HUES6 (cell line): ENCODE measurements around the gene HIF3A.
"Not testable (repeated sequence)": the region's sequence is repeated elsewhere in the genome, so short reads cannot be mapped to it uniquely, and the experiment has no call there.

Experiments
- H3K27ac ChIP-seq: 2 replicates; pipeline ENCODE4 v1.7.0; 2013; ENCODE audit warnings: low read depth, mild to moderate bottlenecking, low read length, inconsistent platforms
- H3K27me3 ChIP-seq: 2 replicates; pipeline ENCODE4 v1.6.1; 2013; ENCODE audit warnings: low read length; ENCODE audit not compliant: control insufficient read depth, insufficient read depth
- H3K36me3 ChIP-seq: 2 replicates; pipeline ENCODE4 v1.6.1; 2013; ENCODE audit warnings: low read length; ENCODE audit not compliant: control insufficient read depth, insufficient read depth
- H3K4me1 ChIP-seq: 2 replicates; pipeline ENCODE4 v1.6.1; 2013; ENCODE audit warnings: low read length; ENCODE audit not compliant: control insufficient read depth, insufficient read depth
- H3K4me3 ChIP-seq: 2 replicates; pipeline ENCODE4 v1.5.1; 2013; ENCODE audit warnings: low read depth, low read length
- H3K9ac ChIP-seq: one replicate; pipeline ENCODE4 v1.6.1; 2013; ENCODE audit warnings: mild to moderate bottlenecking, low read length
- H3K9me3 ChIP-seq: 2 replicates; pipeline ENCODE4 v1.6.1; 2013; ENCODE audit warnings: low read depth, low read length; ENCODE audit not compliant: control insufficient read depth, insufficient read depth

The HIF3A gene

GRCh38 chr19:46270521-46271256 lies 26.2 kb upstream of the HIF3A start:
- H3K36me3 ChIP-seq, result no peaks in the 10 kb centered on the region; the same call in 1 of the 2 replicates
- peak overlapping the region; percentile 38 for H3K9ac ChIP-seq
- peak overlapping the region; percentile 25; the same call in 1 of the 2 replicates for H3K4me3 ChIP-seq
- H3K4me1 ChIP-seq, result peaks cover 17% of the 10 kb centered on the region
- no peak overlapping the region; the same call in 1 of the 2 replicates for H3K27ac ChIP-seq
- H3K27me3 ChIP-seq, result no peaks in the 10 kb centered on the region
- H3K9me3 ChIP-seq, result no peaks in the 10 kb centered on the region

GRCh38 chr19:46271481-46272197 lies 25.2 kb upstream of the HIF3A start:
- no peak overlapping the region for H3K4me3 ChIP-seq
- no peak overlapping the region for H3K9ac ChIP-seq
- no peaks in the 10 kb centered on the region for H3K9me3 ChIP-seq
- H3K27ac ChIP-seq, result no peak overlapping the region
- no peaks in the 10 kb centered on the region for H3K27me3 ChIP-seq
- H3K36me3 ChIP-seq, result no peaks in the 10 kb centered on the region; the same call in 1 of the 2 replicates
- peaks cover 17% of the 10 kb centered on the region for H3K4me1 ChIP-seq

GRCh38 chr19:46273931-46274330 lies 22.9 kb upstream of the HIF3A start:
- not testable (repeated sequence) for H3K4me3 ChIP-seq, H3K9me3 ChIP-seq, H3K27me3 ChIP-seq, H3K9ac ChIP-seq, H3K36me3 ChIP-seq, H3K27ac ChIP-seq
- H3K4me1 ChIP-seq, result peaks cover 23% of the 10 kb centered on the region

DNA sequence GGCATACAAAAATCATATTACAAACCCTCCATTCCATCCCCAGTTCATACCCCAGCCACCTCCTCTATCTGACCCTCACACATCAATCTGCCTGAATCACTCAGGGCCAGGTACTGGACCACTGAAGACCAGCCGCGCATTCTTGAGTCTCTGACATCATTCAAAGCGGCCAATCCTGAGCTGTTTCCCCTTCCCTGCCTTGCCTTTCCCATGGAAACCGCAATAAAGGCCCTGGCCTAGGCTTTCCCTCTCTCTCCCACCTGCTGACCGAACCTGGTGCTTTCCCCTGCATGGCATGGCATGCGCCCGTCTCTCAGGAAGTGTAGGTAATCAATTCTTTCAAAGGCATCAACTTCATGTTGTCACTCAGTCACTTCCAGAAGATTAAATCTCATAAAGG lies 17.7 kb upstream of the HIF3A start:
- no peak overlapping the region for H3K9ac ChIP-seq
- H3K4me1 ChIP-seq, result peaks cover 10% of the 10 kb centered on the region; the same call in 1 of the 2 replicates
- H3K27ac ChIP-seq, result no peak overlapping the region

DNA sequence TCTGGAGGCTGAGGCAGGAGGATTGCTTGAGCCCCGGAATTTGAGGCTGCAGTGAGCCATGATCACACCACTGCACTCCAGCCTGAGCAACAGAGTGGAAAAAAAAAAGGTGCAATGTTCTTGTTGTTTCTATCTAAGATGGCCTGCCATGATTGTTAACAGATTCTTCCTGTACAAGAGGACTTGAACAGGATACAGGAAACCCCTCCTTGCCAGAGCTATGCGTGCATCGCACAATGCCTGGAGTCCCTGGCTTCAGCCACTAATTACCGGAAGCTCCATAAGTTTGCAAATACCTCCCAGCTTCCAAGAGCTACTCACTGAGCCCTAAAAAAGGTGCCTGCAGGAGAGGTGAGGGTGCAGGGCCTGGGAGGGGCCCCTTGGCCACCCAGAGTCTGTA lies 13.1 kb upstream of the HIF3A start:
- H3K9ac ChIP-seq, result no peak overlapping the region
- H3K4me1 ChIP-seq, result peaks cover 6% of the 10 kb centered on the region; the same call in 1 of the 2 replicates
- no peaks in the 10 kb centered on the region for H3K27me3 ChIP-seq
- no peaks in the 10 kb centered on the region for H3K9me3 ChIP-seq
- no peak overlapping the region for H3K27ac ChIP-seq
- no peak overlapping the region for H3K4me3 ChIP-seq
- H3K36me3 ChIP-seq, result no peaks in the 10 kb centered on the region

More for the DNA sequence above, 17.7 kb upstream of the HIF3A start:
- H3K27me3 ChIP-seq, result no peaks in the 10 kb centered on the region
- H3K36me3 ChIP-seq, result no peaks in the 10 kb centered on the region
- H3K4me3 ChIP-seq, result no peak overlapping the region
- H3K9me3 ChIP-seq, result no peaks in the 10 kb centered on the region

DNA sequence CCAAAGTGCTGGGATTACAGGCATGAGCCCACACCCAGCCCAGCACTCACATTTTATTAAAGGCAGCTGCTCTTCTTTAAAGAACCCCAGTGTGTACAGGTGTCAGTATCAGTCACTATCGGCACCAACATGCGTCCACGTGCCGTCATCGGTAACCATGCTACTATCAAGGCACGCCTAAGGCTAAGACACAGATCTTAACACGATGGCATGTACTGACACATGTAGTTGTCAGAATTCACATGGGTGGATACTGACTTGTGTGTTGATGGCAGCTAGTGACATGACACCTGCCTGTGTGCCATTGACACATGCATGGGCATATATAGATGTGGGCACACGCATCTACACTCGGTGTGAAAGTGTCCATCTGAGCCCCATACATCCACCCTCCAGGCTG lies 12.2 kb upstream of the HIF3A start:
- Histone ChIP-seq H3K27ac (no peak overlapping the region), H3K36me3 (no peaks in the 10 kb centered on the region), H3K4me1 (no peaks in the 10 kb centered on the region), H3K9me3 (0 out of 2 replicates have a peak, but pooled peaks cover 1% of the 10 kb centered on the region), H3K4me3 (no peak overlapping the region), H3K9ac (no peak overlapping the region), H3K27me3 (no peaks in the 10 kb centered on the region)

- Histone ChIP-seq H3K4me3 (no peak overlapping the region), H3K4me1 (no peaks in the 10 kb centered on the region), H3K27me3 (peaks cover 3% of the 10 kb centered on the region; the same call in 1 of the 2 replicates), H3K36me3 (no peaks in the 10 kb centered on the region), H3K9me3 (0 out of 2 replicates have a peak, but pooled peaks cover 8% of the 10 kb centered on the region), H3K27ac (no peak overlapping the region), H3K9ac (no peak overlapping the region)
Measured at GRCh38 chr19:46287585-46287984, 9.3 kb upstream of the HIF3A start.

GRCh38 chr19:46288896-46289588 lies 7.8 kb upstream of the HIF3A start:
- Histone ChIP-seq H3K9me3 (0 out of 2 replicates have a peak, but pooled peaks cover 8% of the 10 kb centered on the region), H3K27ac (no peak overlapping the region), H3K4me1 (no peaks in the 10 kb centered on the region), H3K9ac (no peak overlapping the region), H3K4me3 (no peak overlapping the region), H3K27me3 (peaks cover 3% of the 10 kb centered on the region), H3K36me3 (no peaks in the 10 kb centered on the region)

DNA sequence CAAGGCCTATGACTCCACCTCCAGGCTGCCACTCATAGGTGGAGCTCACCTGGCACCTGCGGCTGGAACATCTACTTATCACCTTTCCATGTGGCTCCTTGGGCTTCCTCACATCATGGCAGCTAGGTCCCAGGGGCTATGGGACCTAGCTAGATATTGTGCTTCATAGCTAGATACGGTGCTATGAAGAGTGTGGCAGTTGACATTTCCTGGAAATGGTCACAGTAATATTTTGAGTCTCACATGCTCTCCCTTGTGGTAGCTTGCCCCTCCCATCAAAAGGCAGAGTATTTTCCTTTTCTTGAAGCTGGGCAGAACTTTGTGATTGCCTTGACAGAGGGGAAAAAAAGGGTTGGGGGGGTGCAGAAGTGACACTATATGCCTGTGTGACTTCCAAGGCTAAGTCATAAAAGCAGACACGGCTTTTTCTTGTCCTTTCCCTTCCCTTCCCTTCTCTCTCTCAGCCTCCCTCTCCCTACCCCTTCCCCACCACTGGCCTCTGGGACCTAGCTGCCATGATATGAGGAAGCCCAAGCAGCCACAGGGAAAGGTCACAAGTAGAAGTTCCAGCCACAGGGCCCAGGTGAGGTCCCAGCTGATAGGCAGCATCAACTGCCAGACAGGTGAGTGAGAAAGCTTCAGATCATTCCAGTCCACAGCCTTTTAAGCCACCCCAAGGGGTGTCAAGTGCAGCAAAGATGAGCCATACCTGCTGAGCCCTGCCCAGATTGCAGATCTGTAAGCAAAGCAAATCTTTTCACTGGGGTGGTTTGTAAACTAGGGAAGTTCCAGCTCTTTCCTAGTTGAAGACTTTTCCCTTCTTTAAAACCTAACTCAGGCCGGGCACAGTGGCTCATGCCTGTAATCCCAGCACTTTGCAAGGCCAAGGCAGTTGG lies 6.9 kb upstream of the HIF3A start:
- Histone ChIP-seq H3K27me3 (peaks cover 9% of the 10 kb centered on the region), H3K9me3 (0 out of 2 replicates have a peak, but pooled peaks cover 8% of the 10 kb centered on the region), H3K4me1 (no peaks in the 10 kb centered on the region), H3K9ac (no peak overlapping the region), H3K36me3 (no peaks in the 10 kb centered on the region), H3K4me3 (no peak overlapping the region), H3K27ac (no peak overlapping the region)

DNA sequence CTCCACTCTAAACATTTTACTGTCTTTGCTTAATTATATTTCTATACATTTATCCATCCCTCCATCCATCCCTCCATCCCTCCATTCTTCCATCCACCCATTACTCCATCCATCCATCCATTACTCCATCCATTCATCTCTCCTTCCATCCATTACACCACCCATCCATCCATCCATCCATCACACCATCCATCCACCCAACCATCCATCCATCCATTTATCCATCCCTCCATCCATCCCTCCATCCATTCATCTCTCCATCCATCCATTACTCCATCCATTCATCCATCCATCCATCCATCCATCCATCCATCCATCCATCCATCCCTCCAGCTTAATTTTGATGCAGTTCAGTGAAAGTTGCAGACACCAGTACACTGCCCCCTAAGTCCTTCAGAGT lies 5.0 kb upstream of the HIF3A start:
- H3K4me1 ChIP-seq, result no peaks in the 10 kb centered on the region
- H3K9ac ChIP-seq, result no peak overlapping the region
- H3K27ac ChIP-seq, result no peak overlapping the region
- H3K36me3 ChIP-seq, result no peaks in the 10 kb centered on the region
- H3K27me3 ChIP-seq, result peaks cover 14% of the 10 kb centered on the region
- no peak overlapping the region for H3K4me3 ChIP-seq
- 0 out of 2 replicates have a peak, but pooled peaks cover 8% of the 10 kb centered on the region for H3K9me3 ChIP-seq
